ENCODE measurements around the gene KIAA0930.

The KIAA0930 gene

DNA sequence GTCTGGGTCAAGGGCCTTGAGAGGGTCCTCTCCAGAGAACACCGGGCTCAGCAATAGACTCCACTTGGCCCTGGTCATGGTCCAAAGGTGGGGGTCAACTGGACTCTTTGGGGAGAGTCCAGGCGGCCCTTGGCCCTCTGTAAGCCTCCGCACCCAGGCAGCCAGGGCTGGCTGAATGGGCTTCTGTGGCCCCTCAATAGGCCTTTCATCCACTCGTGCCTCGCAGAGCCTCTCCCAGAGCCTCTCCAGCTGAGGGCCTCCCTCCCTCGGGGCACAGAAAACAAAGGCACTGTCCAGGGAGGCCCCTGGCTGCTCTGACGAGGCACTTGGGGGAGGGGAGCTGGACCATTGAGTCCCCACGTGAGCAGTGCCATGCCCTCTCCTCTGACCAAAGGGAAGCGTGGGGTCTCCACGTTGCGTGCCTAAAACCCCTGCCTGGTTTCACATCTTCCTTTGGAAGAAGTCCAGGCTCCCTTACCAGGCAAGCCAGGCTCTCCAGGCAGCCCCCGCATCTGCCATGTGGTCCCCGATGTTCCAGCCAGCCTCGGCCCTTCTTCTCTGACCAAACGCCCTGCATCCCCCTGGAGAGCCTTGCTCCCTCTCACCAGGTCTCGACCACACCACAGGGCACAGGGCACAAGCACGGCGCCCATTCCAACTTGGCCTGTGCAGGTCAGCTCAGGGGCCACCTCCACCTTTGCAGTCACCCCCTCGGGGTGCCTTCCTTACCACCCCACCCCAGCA is 15.5 kb downstream of the KIAA0930 start:
- H3K36me3 Mint-ChIP-seq = peaks cover 4% of the 10 kb centered on the region
- no peak overlapping the region for H3K27ac Mint-ChIP-seq
- DNase-seq (ENCODE audit: low spot score in 2 of 2) (no peak), ATAC-seq (ENCODE audit: low read depth) (no peak)
- no peaks in the 10 kb centered on the region for H3K9me3 Mint-ChIP-seq
- H3K27me3 Mint-ChIP-seq = no peaks in the 10 kb centered on the region
- peaks cover 48% of the 10 kb centered on the region for H3K4me1 Mint-ChIP-seq
- no peak overlapping the region for H3K4me3 Mint-ChIP-seq

DNA sequence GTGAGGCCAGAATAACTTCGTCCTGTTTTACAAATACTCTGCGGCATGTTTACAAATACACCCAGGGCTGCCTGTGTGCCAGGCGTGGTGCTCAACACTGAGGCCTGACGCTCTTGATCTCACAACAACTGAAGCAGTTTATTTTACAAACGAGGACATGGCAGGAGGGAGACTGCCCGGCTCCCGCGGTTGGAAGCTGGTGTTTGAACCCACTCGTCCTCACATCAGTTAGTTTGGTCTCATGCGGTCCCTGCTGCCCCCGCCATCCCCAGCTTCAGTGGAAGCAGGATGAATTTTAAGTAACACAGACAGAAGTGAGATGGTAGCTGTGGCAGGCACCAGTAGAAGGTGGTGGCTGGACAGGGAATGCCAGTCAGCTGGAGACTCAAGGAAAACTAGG is 16.4 kb downstream of the KIAA0930 start:
- H3K4me1 Mint-ChIP-seq = peaks cover 44% of the 10 kb centered on the region
- H3K27me3 Mint-ChIP-seq = no peaks in the 10 kb centered on the region
- H3K4me3 Mint-ChIP-seq = no peak overlapping the region
- H3K9me3 Mint-ChIP-seq = no peaks in the 10 kb centered on the region
- peaks cover 4% of the 10 kb centered on the region for H3K36me3 Mint-ChIP-seq
- no peak for DNase-seq (ENCODE audit: low spot score in 2 of 2)
- no peak for ATAC-seq (ENCODE audit: low read depth)
- H3K27ac Mint-ChIP-seq = no peak overlapping the region

DNA sequence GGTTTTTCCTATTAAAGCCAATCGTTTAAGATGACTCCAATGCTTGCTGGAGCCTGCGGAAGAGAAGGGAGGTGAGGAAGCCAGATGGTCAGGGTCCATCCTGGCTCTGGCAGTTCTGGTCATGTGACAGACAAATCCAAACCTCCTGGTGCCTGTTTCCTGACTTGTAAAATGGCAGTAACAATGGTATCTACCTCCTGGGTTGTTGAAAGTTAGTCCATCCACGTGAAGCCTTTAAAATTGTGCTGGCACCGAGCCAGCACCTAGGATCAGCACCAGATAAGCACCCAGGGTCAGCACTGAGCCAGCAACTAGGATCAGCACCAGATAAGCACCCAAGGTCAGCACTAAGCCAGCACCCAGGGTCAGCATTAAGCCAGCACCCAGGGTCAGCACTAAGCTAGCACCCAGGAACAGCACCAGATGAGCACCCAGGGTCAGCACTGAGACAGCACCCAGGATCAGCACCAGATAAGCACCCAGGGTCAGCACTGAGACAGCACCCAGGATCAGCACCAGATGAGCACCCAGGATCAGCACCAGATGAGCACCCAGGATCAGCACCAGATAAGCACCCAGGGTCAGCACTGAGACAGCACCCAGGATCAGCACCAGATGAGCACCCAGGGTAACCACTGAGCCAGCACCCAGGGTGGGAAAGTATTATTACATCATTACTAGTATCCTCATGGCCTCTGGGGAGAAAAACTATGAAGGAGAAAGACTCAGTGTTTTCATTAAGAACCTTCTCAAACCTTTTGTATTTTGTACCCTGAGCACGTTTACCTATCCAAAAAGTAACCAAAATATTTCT is 17.2 kb downstream of the KIAA0930 start:
- DNase-seq (ENCODE audit: low spot score in 2 of 2) (no peak), ATAC-seq (ENCODE audit: low read depth) (no peak)
- Mint-ChIP-seq H3K4me3 (no peak overlapping the region), H3K4me1 (peaks cover 44% of the 10 kb centered on the region), H3K27me3 (no peaks in the 10 kb centered on the region), H3K27ac (no peak overlapping the region), H3K36me3 (peaks cover 4% of the 10 kb centered on the region), H3K9me3 (no peaks in the 10 kb centered on the region)

DNA sequence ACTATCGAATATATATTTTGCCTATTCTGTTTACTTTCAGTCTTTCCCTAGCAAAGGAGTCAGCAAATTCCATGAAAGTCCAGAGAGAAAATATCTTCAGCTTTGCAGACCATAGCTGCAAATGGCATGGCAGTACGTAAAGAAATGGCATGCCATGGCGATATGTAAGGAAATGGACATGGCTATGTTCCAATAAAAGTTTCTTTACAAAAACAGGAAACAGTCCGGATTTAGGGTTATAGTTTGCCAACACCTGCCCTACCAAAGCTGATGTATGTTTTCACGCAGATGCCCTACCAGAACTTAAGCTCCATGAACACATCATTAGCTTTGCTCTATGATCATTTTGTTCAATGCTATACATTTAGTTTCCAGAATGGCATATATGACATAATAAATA is 19.5 kb downstream of the KIAA0930 start:
- no peak overlapping the region for H3K4me3 Mint-ChIP-seq
- no peaks in the 10 kb centered on the region for H3K9me3 Mint-ChIP-seq
- no peak for DNase-seq (ENCODE audit: low spot score in 2 of 2)
- no peak for ATAC-seq (ENCODE audit: low read depth)
- no peaks in the 10 kb centered on the region for H3K27me3 Mint-ChIP-seq
- H3K27ac Mint-ChIP-seq = peak overlapping the region; percentile 4
- H3K36me3 Mint-ChIP-seq = peaks cover 2% of the 10 kb centered on the region
- peaks cover 26% of the 10 kb centered on the region for H3K4me1 Mint-ChIP-seq

DNA sequence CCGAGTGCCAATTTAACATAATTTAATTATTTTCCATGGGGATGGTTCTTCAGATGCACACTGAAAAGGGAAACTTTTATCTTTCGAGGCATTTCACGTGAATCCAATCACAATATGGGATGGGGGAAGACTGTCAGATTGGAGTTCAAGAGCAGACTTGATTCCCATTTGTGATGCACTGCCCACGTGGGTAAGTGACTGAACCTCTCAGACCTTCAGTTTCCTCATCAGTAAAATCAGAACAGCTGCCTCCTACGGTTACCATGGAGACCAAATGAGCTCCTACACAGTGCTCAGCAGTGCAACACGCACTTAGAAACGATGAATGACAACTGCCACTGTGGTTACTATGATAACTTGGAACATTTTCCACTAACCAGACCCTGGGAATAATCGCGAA is 21.7 kb downstream of the KIAA0930 start:
- no peak overlapping the region for H3K4me3 Mint-ChIP-seq
- no peaks in the 10 kb centered on the region for H3K27me3 Mint-ChIP-seq
- DNase-seq (ENCODE audit: low spot score in 2 of 2) (no peak), ATAC-seq (ENCODE audit: low read depth) (peak; percentile 52)
- H3K36me3 Mint-ChIP-seq = no peaks in the 10 kb centered on the region
- no peaks in the 10 kb centered on the region for H3K9me3 Mint-ChIP-seq
- H3K4me1 Mint-ChIP-seq = peaks cover 18% of the 10 kb centered on the region
- peak overlapping the region; percentile 47 for H3K27ac Mint-ChIP-seq

DNA sequence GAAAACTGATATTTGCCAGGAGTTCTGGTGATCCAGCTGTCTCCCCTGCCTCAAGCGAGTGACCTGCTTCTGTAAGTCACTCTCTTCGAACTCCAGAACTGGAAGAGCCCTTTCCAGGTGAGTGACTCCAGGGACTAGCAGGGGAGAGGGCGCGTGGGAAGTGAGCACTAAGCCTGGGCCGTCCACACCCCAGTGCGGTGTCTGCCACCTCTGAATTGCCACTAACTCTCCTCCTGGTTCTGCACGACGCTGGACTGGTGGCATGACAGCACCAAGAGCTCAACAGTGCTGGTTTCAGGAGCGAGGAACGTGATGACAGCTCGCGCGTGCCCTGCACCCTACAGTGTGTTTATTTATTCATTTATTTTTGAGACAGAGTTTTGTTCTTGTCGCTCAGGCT is 22.9 kb downstream of the KIAA0930 start:
- no peak overlapping the region for H3K27ac Mint-ChIP-seq
- peaks cover 19% of the 10 kb centered on the region for H3K4me1 Mint-ChIP-seq
- DNase-seq (ENCODE audit: low spot score in 2 of 2) (no peak), ATAC-seq (ENCODE audit: low read depth) (no peak)
- H3K9me3 Mint-ChIP-seq = no peaks in the 10 kb centered on the region
- H3K27me3 Mint-ChIP-seq = no peaks in the 10 kb centered on the region
- no peak overlapping the region for H3K4me3 Mint-ChIP-seq
- H3K36me3 Mint-ChIP-seq = no peaks in the 10 kb centered on the region

DNA sequence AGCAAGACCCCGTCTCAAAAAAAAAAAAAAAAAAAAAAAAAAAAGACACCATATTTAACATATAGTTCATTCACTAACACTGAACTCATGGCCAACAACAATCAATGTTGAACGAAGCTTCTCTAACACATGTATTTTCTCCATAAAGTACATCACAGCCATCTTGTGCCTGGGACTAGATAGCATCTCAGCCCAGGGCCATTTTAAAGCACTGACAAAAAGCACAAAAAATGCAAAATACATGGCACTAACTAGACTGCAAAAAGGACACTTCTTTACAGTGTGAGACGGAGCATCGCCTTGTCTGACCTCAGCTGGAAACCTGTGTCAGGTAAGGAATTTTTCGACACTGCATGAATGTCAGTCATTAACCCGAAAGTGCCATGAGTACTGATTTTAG is 23.3 kb downstream of the KIAA0930 start:
- Mint-ChIP-seq H3K9me3 (no peaks in the 10 kb centered on the region), H3K27ac (no peak overlapping the region), H3K4me3 (no peak overlapping the region), H3K27me3 (no peaks in the 10 kb centered on the region), H3K4me1 (peaks cover 15% of the 10 kb centered on the region), H3K36me3 (no peaks in the 10 kb centered on the region)
- no peak for ATAC-seq (ENCODE audit: low read depth)
- no peak for DNase-seq (ENCODE audit: low spot score in 2 of 2)

DNA sequence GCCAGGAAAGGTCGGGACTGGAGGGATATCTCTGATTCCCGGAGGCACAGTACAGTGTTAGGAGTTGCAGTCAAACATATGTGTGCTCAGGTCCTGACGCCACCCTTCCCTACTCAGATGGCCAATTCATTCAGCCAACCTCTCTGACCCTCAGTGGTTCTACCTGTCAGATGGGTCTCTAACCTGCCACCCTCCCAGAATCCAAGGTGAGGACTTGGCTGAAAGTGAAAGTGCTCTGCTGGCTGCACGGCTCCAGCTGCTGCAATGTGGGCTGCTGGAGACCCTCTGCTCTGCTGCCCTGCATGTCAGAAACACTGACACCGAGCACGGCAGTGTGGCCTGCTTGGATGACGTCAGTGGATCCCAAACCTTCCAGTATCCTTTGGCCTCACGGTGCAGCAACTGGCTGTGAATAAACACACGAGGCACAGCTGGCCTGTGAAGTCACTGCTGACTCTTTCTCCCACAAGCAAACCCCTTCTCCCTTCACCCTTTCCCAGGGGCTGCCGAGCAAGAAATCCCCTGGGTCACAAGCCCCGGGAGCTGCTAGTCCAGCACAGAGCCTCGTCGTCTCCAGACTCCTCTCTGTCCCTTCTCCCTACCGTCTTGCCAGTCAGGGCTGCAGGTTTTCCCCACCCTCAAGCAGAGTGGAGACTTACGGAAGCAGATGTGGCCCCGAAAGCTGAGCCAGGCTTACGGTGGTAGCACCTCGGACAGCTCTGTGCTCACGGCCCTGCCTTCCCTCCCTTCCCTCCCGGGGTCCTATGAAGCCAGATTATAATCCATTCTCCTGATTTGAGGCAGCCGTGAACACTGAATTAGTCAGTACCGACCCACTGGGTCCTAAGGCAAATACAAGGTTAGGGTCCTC is 24.3 kb downstream of the KIAA0930 start:
- Mint-ChIP-seq H3K27ac (no peak overlapping the region), H3K27me3 (no peaks in the 10 kb centered on the region), H3K9me3 (no peaks in the 10 kb centered on the region), H3K4me3 (no peak overlapping the region), H3K4me1 (peaks cover 15% of the 10 kb centered on the region), H3K36me3 (no peaks in the 10 kb centered on the region)
- DNase-seq (ENCODE audit: low spot score in 2 of 2) = no peak
- no peak for ATAC-seq (ENCODE audit: low read depth)

DNA sequence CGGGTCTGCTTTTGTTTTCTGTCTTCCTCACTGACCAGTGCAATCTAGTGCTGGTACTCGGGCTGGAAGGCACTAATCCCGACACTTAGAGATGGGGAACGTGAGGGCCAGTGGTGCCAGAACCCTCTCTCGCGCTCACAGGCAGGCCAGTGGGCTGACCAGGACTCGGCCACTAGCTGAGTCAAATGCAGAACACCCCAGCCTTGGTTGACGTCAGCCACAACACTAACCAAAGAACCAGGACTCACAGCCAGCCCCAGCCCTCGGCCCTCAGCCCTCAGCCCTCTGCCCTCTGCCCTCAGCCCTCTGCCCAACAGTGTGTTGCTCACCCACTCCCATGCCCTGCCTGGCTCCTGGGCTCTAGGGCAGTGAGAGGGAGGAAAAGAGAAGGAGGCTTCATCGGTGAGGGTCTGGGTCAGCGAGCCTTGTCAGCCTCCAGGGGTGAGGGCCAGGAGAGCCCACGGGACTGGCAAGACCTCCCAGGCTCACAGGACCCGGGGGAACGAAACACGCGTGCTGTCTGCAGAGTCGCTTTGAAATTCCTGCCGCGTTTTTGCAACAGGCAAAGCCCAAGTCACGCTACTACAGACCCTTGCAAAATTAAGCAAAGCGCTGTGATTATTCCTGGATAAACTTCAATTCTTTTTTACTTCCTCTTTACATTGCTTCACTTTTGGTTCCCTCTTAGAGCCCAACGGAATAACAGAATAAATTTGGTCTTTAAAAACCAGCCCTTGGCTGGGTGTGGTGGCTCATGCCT is 27.5 kb downstream of the KIAA0930 start:
- Mint-ChIP-seq H3K27ac (peak overlapping the region; percentile 75), H3K36me3 (peaks cover 8% of the 10 kb centered on the region), H3K4me3 (no peak overlapping the region), H3K4me1 (peaks cover 16% of the 10 kb centered on the region), H3K9me3 (no peaks in the 10 kb centered on the region), H3K27me3 (no peaks in the 10 kb centered on the region)
- ATAC-seq (ENCODE audit: low read depth) = no peak
- DNase-seq (ENCODE audit: low spot score in 2 of 2) = no peak

DNA sequence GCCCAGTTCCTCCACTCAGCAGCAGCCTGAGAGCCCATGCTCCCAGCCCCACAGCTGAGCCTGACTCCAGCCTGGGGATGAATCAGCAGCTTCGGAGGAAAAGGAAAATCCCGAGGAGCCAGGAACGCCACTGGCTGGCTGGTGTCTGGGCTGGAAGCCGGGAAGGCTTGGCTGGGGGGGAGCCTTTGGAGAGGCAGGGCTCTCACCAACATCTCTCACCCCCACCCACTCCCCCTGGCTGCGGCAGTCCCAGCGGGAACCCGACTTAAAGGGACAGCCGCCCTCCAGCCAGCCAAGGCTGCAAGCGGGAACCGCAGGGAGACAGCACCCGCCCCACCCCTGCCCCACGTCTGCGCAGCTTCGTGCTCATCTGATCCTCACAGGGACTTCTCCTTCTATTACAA is 28.4 kb downstream of the KIAA0930 start:
- Mint-ChIP-seq H3K4me1 (peaks cover 16% of the 10 kb centered on the region), H3K27ac (no peak overlapping the region), H3K27me3 (no peaks in the 10 kb centered on the region), H3K9me3 (no peaks in the 10 kb centered on the region), H3K36me3 (peaks cover 11% of the 10 kb centered on the region), H3K4me3 (no peak overlapping the region)
- DNase-seq (ENCODE audit: low spot score in 2 of 2) = no peak
- no peak for ATAC-seq (ENCODE audit: low read depth)

DNA sequence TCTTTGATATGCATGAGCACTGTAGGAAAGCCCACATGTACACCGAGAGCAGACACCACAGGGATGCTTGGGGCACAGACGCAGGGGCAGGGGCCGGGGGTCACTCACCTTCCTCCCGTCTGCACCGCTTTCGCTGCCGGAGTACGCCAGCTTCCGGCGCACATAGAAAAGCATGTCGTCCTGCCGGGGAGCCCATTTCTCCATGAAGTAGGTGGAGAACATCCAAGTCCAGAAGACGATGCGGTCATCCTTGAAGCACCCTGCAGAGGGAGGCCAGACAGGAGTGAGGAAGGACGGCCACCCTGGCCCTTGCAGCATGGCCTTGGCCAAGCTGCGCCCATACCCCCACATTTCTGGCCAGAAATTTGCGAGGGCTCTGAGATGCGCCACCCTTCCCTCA is 28.8 kb downstream of the KIAA0930 start:
- Mint-ChIP-seq H3K4me3 (no peak overlapping the region), H3K9me3 (no peaks in the 10 kb centered on the region), H3K36me3 (peaks cover 11% of the 10 kb centered on the region), H3K4me1 (peaks cover 16% of the 10 kb centered on the region), H3K27ac (no peak overlapping the region), H3K27me3 (no peaks in the 10 kb centered on the region)
- ATAC-seq (ENCODE audit: low read depth) (no peak), DNase-seq (ENCODE audit: low spot score in 2 of 2) (no peak)

DNA sequence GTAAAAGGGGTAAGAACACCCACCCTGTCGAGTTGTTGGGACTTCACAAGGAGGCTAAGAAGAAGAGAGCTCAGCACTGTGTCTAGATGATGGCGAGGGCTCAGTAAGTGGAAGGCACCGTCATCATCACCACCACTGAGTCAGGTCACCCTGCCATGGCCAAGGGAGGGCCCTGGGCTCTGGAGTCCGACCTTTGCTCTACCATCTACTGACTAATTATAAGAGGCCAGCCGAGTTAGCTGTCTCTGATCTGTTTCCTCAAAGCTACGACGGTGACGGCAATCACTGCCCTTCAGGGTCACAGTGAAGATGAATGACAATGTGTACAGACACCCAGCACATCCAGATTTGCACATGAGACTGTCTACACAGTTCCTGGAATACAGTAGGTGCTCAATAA is 29.3 kb downstream of the KIAA0930 start:
- ATAC-seq (ENCODE audit: low read depth) = no peak

DNA sequence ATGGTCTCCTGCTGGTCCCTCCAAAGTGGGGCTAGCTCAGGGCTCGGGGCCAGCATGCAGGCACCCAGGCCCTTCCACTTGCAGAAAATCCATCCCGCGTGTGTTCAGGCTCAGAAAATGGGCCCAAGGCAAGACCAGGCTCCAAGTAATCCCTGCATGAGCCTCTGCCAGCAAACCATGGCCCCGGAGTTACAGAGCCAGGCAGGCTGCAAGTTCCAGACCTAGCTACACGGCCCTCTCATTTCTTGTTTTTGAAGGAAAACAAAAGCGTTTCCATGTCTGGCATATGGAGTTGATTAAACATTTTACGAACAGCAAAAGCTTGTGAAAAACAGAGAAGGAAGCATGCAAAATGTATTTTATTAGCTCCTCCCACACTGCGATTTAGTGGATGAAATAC is 29.7 kb downstream of the KIAA0930 start:
- H3K36me3 Mint-ChIP-seq = peaks cover 11% of the 10 kb centered on the region
- DNase-seq (ENCODE audit: low spot score in 2 of 2) (no peak), ATAC-seq (ENCODE audit: low read depth) (no peak)
- peaks cover 16% of the 10 kb centered on the region for H3K4me1 Mint-ChIP-seq
- H3K27ac Mint-ChIP-seq = no peak overlapping the region
- no peaks in the 10 kb centered on the region for H3K9me3 Mint-ChIP-seq
- no peaks in the 10 kb centered on the region for H3K27me3 Mint-ChIP-seq
- no peak overlapping the region for H3K4me3 Mint-ChIP-seq

More for the DNA sequence above, 29.3 kb downstream of the KIAA0930 start:
- no peaks in the 10 kb centered on the region for H3K27me3 Mint-ChIP-seq
- no peak overlapping the region for H3K27ac Mint-ChIP-seq
- no peak overlapping the region for H3K4me3 Mint-ChIP-seq
- DNase-seq (ENCODE audit: low spot score in 2 of 2) = no peak
- H3K9me3 Mint-ChIP-seq = no peaks in the 10 kb centered on the region
- H3K4me1 Mint-ChIP-seq = peaks cover 16% of the 10 kb centered on the region
- H3K36me3 Mint-ChIP-seq = peaks cover 11% of the 10 kb centered on the region
